Muscle of leg (tissue), 11 donors: ENCODE data around the gene TBC1D7. TPM values are rescaled to one million over a fixed set of nuclear protein-coding genes. Genes with fewer than 3 reads are reported as not detected.
A peak's percentile ranks its signal among the peaks of the same experiment; 100 is the strongest.

Source experiments
- DNase-seq: peaks from one replicate; pipeline ENCODE4 v3.0.0; 2013
- H3K27ac ChIP-seq: one replicate; pipeline ENCODE4 v1.5.1; 2013; ENCODE audit warnings: mild to moderate bottlenecking, low read length, control low read depth
- H3K27me3 ChIP-seq: one replicate; pipeline ENCODE4 v1.6.1; 2013; ENCODE audit warnings: low read length; ENCODE audit not compliant: control insufficient read depth, insufficient read depth
- H3K36me3 ChIP-seq: one replicate; pipeline ENCODE4 v1.6.1; 2013; ENCODE audit warnings: low read length; ENCODE audit not compliant: control insufficient read depth, insufficient read depth
- H3K4me1 ChIP-seq: one replicate; pipeline ENCODE4 v1.6.1; 2013; ENCODE audit warnings: low read length; ENCODE audit not compliant: control insufficient read depth, insufficient read depth
- H3K4me3 ChIP-seq: one replicate; pipeline ENCODE4 v1.5.1; 2013; ENCODE audit warnings: low read length, control low read depth
- H3K9me3 ChIP-seq: replicated peaks from 2 replicates; pipeline ENCODE4 v1.6.1; 2013; ENCODE audit warnings: low read depth, low read length; ENCODE audit not compliant: control insufficient read depth
- WGBS: methylation state at CpG from one replicate; pipeline ENCODE4 v1.1.5; 2013; ENCODE audit warnings: missing lambda C conversion rate; ENCODE audit not compliant: insufficient coverage; 5-methylcytosine and 5-hydroxymethylcytosine counted together
- polyA plus RNA-seq, 8 donors: library from polyadenylated mRNA; unstranded; fragments of 120-200 nt; gene quantifications; one replicate each; pipeline versions ENCODE4 v1.2.1 to v1.2.3, GENCODE V29; 2013; ENCODE audit warnings: inconsistent platforms in 1 of 8, low replicate concordance in 1 of 8; ENCODE audit not compliant: insufficient read length in 8 of 8, insufficient read depth in 1 of 8
- total RNA-seq: library from RNA; stranded (reverse); fragments of 120-200 nt; gene quantifications from one replicate; pipeline ENCODE4 v1.2.4, GENCODE V29; 2013

TBC1D7 gene
- total and polyA plus RNA-seq, 9 donors = 15.6 to 24.9 (median 19.1) TPM

GRCh38 chr6:13358511-13358910 lies 30.2 kb upstream of the TBC1D7 start:
- no peaks in the 10 kb centered on the region for H3K27me3 ChIP-seq

GRCh38 chr6:13357551-13358075 lies 29.3 kb upstream of the TBC1D7 start:
- DNase-seq = peak; percentile 71
- Histone ChIP-seq H3K27me3 (no peaks in the 10 kb centered on the region), H3K4me1 (peaks cover 21% of the 10 kb centered on the region), H3K27ac (peak overlapping the region; percentile 53), H3K9me3 (no peaks in the 10 kb centered on the region), H3K36me3 (no peaks in the 10 kb centered on the region), H3K4me3 (no peak overlapping the region)
- 61% methylated on average over 8 of the region's 14 CpGs for WGBS

More at GRCh38 chr6:13358511-13358910, 30.2 kb upstream of the TBC1D7 start:
- no peak overlapping the region for H3K4me3 ChIP-seq
- no peaks in the 10 kb centered on the region for H3K36me3 ChIP-seq
- WGBS = 83% methylated on average over 1 of the region's 2 CpGs
- peaks cover 21% of the 10 kb centered on the region for H3K4me1 ChIP-seq
- H3K27ac ChIP-seq = no peak overlapping the region
- DNase-seq = no peak
- H3K9me3 ChIP-seq = no peaks in the 10 kb centered on the region

GRCh38 chr6:13355999-13356785 lies 27.9 kb upstream of the TBC1D7 start:
- DNase-seq = no peak
- Histone ChIP-seq H3K4me3 (no peak overlapping the region), H3K9me3 (no peaks in the 10 kb centered on the region), H3K4me1 (peaks cover 25% of the 10 kb centered on the region), H3K27me3 (no peaks in the 10 kb centered on the region), H3K27ac (no peak overlapping the region), H3K36me3 (no peaks in the 10 kb centered on the region)
- 89% methylated on average over 1 of the region's 6 CpGs for WGBS

GRCh38 chr6:13355043-13355945 lies 27.0 kb upstream of the TBC1D7 start:
- Histone ChIP-seq H3K4me1 (peaks cover 28% of the 10 kb centered on the region), H3K4me3 (no peak overlapping the region), H3K36me3 (no peaks in the 10 kb centered on the region), H3K9me3 (no peaks in the 10 kb centered on the region), H3K27ac (no peak overlapping the region), H3K27me3 (no peaks in the 10 kb centered on the region)
- 69% methylated on average over 3 of the region's 7 CpGs for WGBS
- peak; percentile 52 for DNase-seq

GRCh38 chr6:13354331-13355042 lies 26.1 kb upstream of the TBC1D7 start:
- no peak overlapping the region for H3K4me3 ChIP-seq
- no peak overlapping the region for H3K27ac ChIP-seq
- H3K27me3 ChIP-seq = no peaks in the 10 kb centered on the region
- no peaks in the 10 kb centered on the region for H3K9me3 ChIP-seq
- H3K36me3 ChIP-seq = no peaks in the 10 kb centered on the region
- peaks cover 28% of the 10 kb centered on the region for H3K4me1 ChIP-seq
- peak; percentile 36 for DNase-seq
- 63% methylated on average over 12 of the region's 13 CpGs for WGBS

GRCh38 chr6:13352165-13352564 lies 23.8 kb upstream of the TBC1D7 start:
- no peaks in the 10 kb centered on the region for H3K27me3 ChIP-seq
- no peak for DNase-seq
- H3K27ac ChIP-seq = no peak overlapping the region
- no peaks in the 10 kb centered on the region for H3K9me3 ChIP-seq
- H3K4me3 ChIP-seq = no peak overlapping the region
- no peaks in the 10 kb centered on the region for H3K36me3 ChIP-seq
- H3K4me1 ChIP-seq = peaks cover 21% of the 10 kb centered on the region
- WGBS = 100% methylated on average over 1 of the region's 9 CpGs

GRCh38 chr6:13351271-13351670 lies 22.9 kb upstream of the TBC1D7 start:
- no peaks in the 10 kb centered on the region for H3K9me3 ChIP-seq
- H3K27me3 ChIP-seq = no peaks in the 10 kb centered on the region
- H3K27ac ChIP-seq = no peak overlapping the region
- no peak for DNase-seq
- H3K4me3 ChIP-seq = no peak overlapping the region
- no peaks in the 10 kb centered on the region for H3K36me3 ChIP-seq
- 52% methylated on average over 12 of the region's 12 CpGs for WGBS
- peaks cover 21% of the 10 kb centered on the region for H3K4me1 ChIP-seq

GRCh38 chr6:13349811-13350506 lies 21.6 kb upstream of the TBC1D7 start:
- 96% methylated on average over 3 of the region's 8 CpGs for WGBS
- Histone ChIP-seq H3K4me1 (peaks cover 15% of the 10 kb centered on the region), H3K27ac (no peak overlapping the region)

GRCh38 chr6:13348334-13349113 lies 20.2 kb upstream of the TBC1D7 start:
- no peaks in the 10 kb centered on the region for H3K9me3 ChIP-seq
- WGBS = 64% methylated on average over 4 of the region's 8 CpGs
- H3K36me3 ChIP-seq = no peaks in the 10 kb centered on the region
- no peak overlapping the region for H3K4me3 ChIP-seq
- H3K27me3 ChIP-seq = no peaks in the 10 kb centered on the region
- H3K4me1 ChIP-seq = peaks cover 7% of the 10 kb centered on the region
- H3K27ac ChIP-seq = no peak overlapping the region
- no peak for DNase-seq

More at GRCh38 chr6:13349811-13350506, 21.6 kb upstream of the TBC1D7 start:
- Histone ChIP-seq H3K27me3 (no peaks in the 10 kb centered on the region), H3K36me3 (no peaks in the 10 kb centered on the region), H3K4me3 (no peak overlapping the region), H3K9me3 (no peaks in the 10 kb centered on the region)
- no peak for DNase-seq
